GM23338 (cell line): ENCODE data around the gene ETV6. TPM values are rescaled to one million over a fixed set of nuclear protein-coding genes. Genes with fewer than 3 reads are reported as not detected.

ENCODE experiments used
- ATAC-seq: fragments of 200-7000 bp; cut with Tn5 transposase; 3 replicates; pipeline ENCODE4 v1.9.1; 2020
- DNase-seq: peaks from one replicate; pipeline ENCODE4 v3.0.0-alpha.2; 2015; ENCODE audit warnings: low spot score
- H2AFZ ChIP-seq: fragments of 200-600 bp; sonication (generic); 2 replicates; pipeline ENCODE4 v1.8.0; 2016; ENCODE audit warnings: antibody characterized with exemption, mild to moderate bottlenecking, moderate library complexity
- H3F3A ChIP-seq: fragments of 200-600 bp; sonication (generic); replicated peaks from 2 replicates; pipeline ENCODE4 v1.8.0; 2017; ENCODE audit warnings: antibody characterized with exemption, mixed run types, low read depth
- H3K27ac ChIP-seq: fragments of 200-600 bp; sonication (generic); 2 replicates; pipeline ENCODE4 v1.6.1; 2016; ENCODE audit warnings: low read depth
- H3K27me3 ChIP-seq: fragments of 200-600 bp; sonication (generic); 2 replicates; pipeline ENCODE4 v1.8.0; 2016; ENCODE audit warnings: mild to moderate bottlenecking, mixed run types, moderate library complexity; ENCODE audit not compliant: insufficient read depth
- H3K36me3 ChIP-seq: fragments of 200-600 bp; sonication (generic); 2 replicates; pipeline ENCODE4 v1.8.0; 2016; ENCODE audit warnings: mild to moderate bottlenecking; ENCODE audit not compliant: insufficient read depth
- H3K4me1 ChIP-seq: fragments of 200-600 bp; sonication (generic); 2 replicates; pipeline ENCODE4 v1.8.0; 2016; ENCODE audit warnings: mild to moderate bottlenecking, moderate library complexity; ENCODE audit not compliant: insufficient read depth
- H3K4me2 ChIP-seq: fragments of 200-600 bp; sonication (generic); 2 replicates; pipeline ENCODE4 v1.7.1; 2017; ENCODE audit warnings: mixed run types
- H3K4me3 ChIP-seq: fragments of 200-600 bp; sonication (generic); 2 replicates; pipeline ENCODE4 v1.6.1; 2016; ENCODE audit warnings: mixed run types
- H3K79me2 ChIP-seq: fragments of 200-600 bp; sonication (generic); replicated peaks from 2 replicates; pipeline ENCODE4 v1.8.0; 2017; ENCODE audit warnings: mild to moderate bottlenecking; ENCODE audit not compliant: insufficient read depth
- H3K9me2 ChIP-seq: fragments of 200-600 bp; sonication (generic); 2 replicates; pipeline ENCODE4 v1.8.0; 2017; ENCODE audit not compliant: insufficient read depth
- H4K20me1 ChIP-seq: fragments of 200-600 bp; sonication (generic); replicated peaks from 2 replicates; pipeline ENCODE4 v1.8.0; 2017; ENCODE audit warnings: mild to moderate bottlenecking; ENCODE audit not compliant: insufficient read depth
- H3K27ac Mint-ChIP-seq: 2 replicates; pipeline ENCODE4 v1.8.0; 2020; ENCODE audit warnings: inconsistent platforms, mild to moderate bottlenecking, moderate library complexity, mixed read lengths
- H3K27me3 Mint-ChIP-seq: 3 replicates; pipeline ENCODE4 v1.8.0; 2022; ENCODE audit warnings: low read depth, mild to moderate bottlenecking, moderate library complexity, mixed read lengths, inconsistent platforms; ENCODE audit not compliant: insufficient read depth, poor library complexity
- H3K36me3 Mint-ChIP-seq: 3 replicates; pipeline ENCODE4 v1.8.0; 2021; ENCODE audit warnings: low read depth, mild to moderate bottlenecking, inconsistent platforms, moderate library complexity, mixed read lengths
- H3K4me1 Mint-ChIP-seq: 3 replicates; pipeline ENCODE4 v1.8.0; 2020; ENCODE audit warnings: mild to moderate bottlenecking, inconsistent platforms, mixed read lengths
- H3K4me3 Mint-ChIP-seq: 3 replicates; pipeline ENCODE4 v1.8.0; 2021; ENCODE audit warnings: moderate library complexity, mild to moderate bottlenecking, inconsistent platforms, mixed read lengths
- H3K9me3 Mint-ChIP-seq: 3 replicates; pipeline ENCODE4 v1.8.0; 2020; ENCODE audit warnings: moderate library complexity, mild to moderate bottlenecking, inconsistent platforms, mixed read lengths
- CREB1 ChIP-seq: fragments of 250-450 bp; sonication (Bioruptor Pico); IDR thresholded peaks from 2 replicates; pipeline ENCODE4 v1.5.0; 2020; ENCODE audit warnings: low read depth, mild to moderate bottlenecking, moderate library complexity
- CTCF ChIP-seq, 2 experiments: fragments of 200-600 bp in 1 of 2; sonication (generic) in 1 of 2; conservative IDR thresholded peaks; 2 replicates each; pipeline versions ENCODE4 v1.5.1 to v1.6.1; 2016 to 2017; ENCODE audit warnings: antibody characterized with exemption in 2 of 2, low read depth in 2 of 2, mild to moderate bottlenecking in 2 of 2, moderate library complexity in 1 of 2
- ETS1 ChIP-seq: IDR thresholded peaks from 2 replicates; pipeline ENCODE4 v1.6.1; 2016; ENCODE audit warnings: antibody characterized with exemption
- EZH2 ChIP-seq: fragments of 200-600 bp; sonication (generic); IDR thresholded peaks from one replicate; pipeline ENCODE4 v1.8.0; 2017; ENCODE audit warnings: antibody characterized with exemption, mild to moderate bottlenecking, low read depth; ENCODE audit not compliant: unreplicated experiment
- EZH2phosphoT487 ChIP-seq: fragments of 200-600 bp; sonication (generic); IDR thresholded peaks from one replicate; pipeline ENCODE4 v1.8.1; 2018; ENCODE audit warnings: antibody characterized with exemption; ENCODE audit not compliant: unreplicated experiment
- JUNB ChIP-seq: IDR thresholded peaks from one replicate; pipeline ENCODE4 v1.6.1; 2016; ENCODE audit warnings: antibody characterized with exemption; ENCODE audit not compliant: unreplicated experiment
- NANOG ChIP-seq: IDR thresholded peaks from 2 replicates; pipeline ENCODE4 v1.6.1; 2016; ENCODE audit warnings: antibody characterized with exemption, borderline replicate concordance
- POLR2AphosphoS5 ChIP-seq: IDR thresholded peaks from 2 replicates; pipeline ENCODE4 v1.6.1; 2016; ENCODE audit warnings: antibody characterized with exemption, low read depth
- STAT1 ChIP-seq: IDR thresholded peaks from one replicate; pipeline ENCODE4 v1.6.1; 2016; ENCODE audit warnings: antibody characterized with exemption; ENCODE audit not compliant: unreplicated experiment
- ZNF114 ChIP-seq: fragments of 250-450 bp; sonication (Bioruptor Pico); IDR thresholded peaks from 2 replicates; pipeline ENCODE4 v1.5.0; 2020; ENCODE audit warnings: mild to moderate bottlenecking, moderate library complexity
- ZNF331 ChIP-seq: fragments of 250-450 bp; sonication (Bioruptor Pico); IDR thresholded peaks from 2 replicates; pipeline ENCODE4 v1.5.0; 2020; ENCODE audit warnings: low read depth, mild to moderate bottlenecking, moderate library complexity
- polyA plus RNA-seq: library from polyadenylated mRNA; unstranded; fragments of >200 nt; fragmentation: Nextera tagmentation; extraction: Ambion mirVana; gene quantifications from 2 replicates; pipeline ENCODE4 v1.2.1, GENCODE V29; 2016
- total RNA-seq: library from RNA; depleted of rRNA; stranded (reverse); fragments of >200 nt; shearing (Covaris generic); gene quantifications from 2 replicates; pipeline ENCODE4 v1.2.3, GENCODE V29; 2014
- TF ChIP-seq, protein P1 (sequence below): fragments of 250-450 bp; sonication (Bioruptor Pico); IDR thresholded peaks from 2 replicates; pipeline ENCODE4 v1.5.0; 2020; ENCODE audit warnings: mild to moderate bottlenecking, moderate library complexity
- TF ChIP-seq, protein P2 (sequence below): IDR thresholded peaks from one replicate; pipeline ENCODE4 v1.6.1; 2018; ENCODE audit warnings: antibody characterized with exemption; ENCODE audit not compliant: unreplicated experiment

ETV6 gene
- total and polyA plus RNA-seq, 2 experiments from 2014 or later, result 7.5 to 15.1 TPM

DNA sequence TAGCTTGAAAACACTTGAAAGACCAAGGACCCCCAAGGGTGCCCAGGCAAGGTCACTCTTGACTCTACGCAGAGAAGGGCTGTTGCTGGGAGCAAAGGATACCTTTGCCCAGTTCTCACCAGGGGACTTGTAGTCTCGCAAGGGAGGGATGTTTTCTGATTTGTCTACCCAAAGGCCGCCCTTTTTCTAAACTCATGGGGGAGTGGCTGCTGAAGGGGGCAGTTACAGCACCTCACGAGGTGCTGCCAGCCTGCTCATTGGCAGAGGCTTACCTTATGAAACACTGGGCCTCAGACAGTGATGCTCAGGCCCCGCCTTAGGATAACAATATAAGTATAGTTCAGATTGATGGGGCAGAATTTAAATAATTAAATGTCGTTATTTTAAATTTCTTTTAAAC lies 107.0 kb downstream of the ETV6 start:
- Mint-ChIP-seq H3K9me3 (no peaks in the 10 kb centered on the region), H3K27ac (no peak overlapping the region), H3K4me1 (peaks cover 40% of the 10 kb centered on the region), H3K27me3 (peaks cover 3% of the 10 kb centered on the region), H3K4me3 (no peak overlapping the region), H3K36me3 (no peaks in the 10 kb centered on the region)
- Histone ChIP-seq H3K4me3 (no peak overlapping the region), H3K27me3 (no peaks in the 10 kb centered on the region), H3K9me2 (peaks cover 4% of the 10 kb centered on the region; the same call in 1 of the 2 replicates), H3K4me1 (peaks cover 31% of the 10 kb centered on the region), H3K36me3 (no peaks in the 10 kb centered on the region), H3K79me2 (no peaks in the 10 kb centered on the region; the same call in 1 of the 2 replicates), H4K20me1 (no peaks in the 10 kb centered on the region), H2AFZ (no peak overlapping the region), H3K27ac (no peak overlapping the region; the same call in 1 of the 2 replicates), H3K4me2 (no peak overlapping the region), H3F3A (no peaks in the 10 kb centered on the region)
- peak; percentile 12; the same call in 2 of the 3 replicates for ATAC-seq
- no peak for DNase-seq
- TF ChIP-seq, protein P1, sequence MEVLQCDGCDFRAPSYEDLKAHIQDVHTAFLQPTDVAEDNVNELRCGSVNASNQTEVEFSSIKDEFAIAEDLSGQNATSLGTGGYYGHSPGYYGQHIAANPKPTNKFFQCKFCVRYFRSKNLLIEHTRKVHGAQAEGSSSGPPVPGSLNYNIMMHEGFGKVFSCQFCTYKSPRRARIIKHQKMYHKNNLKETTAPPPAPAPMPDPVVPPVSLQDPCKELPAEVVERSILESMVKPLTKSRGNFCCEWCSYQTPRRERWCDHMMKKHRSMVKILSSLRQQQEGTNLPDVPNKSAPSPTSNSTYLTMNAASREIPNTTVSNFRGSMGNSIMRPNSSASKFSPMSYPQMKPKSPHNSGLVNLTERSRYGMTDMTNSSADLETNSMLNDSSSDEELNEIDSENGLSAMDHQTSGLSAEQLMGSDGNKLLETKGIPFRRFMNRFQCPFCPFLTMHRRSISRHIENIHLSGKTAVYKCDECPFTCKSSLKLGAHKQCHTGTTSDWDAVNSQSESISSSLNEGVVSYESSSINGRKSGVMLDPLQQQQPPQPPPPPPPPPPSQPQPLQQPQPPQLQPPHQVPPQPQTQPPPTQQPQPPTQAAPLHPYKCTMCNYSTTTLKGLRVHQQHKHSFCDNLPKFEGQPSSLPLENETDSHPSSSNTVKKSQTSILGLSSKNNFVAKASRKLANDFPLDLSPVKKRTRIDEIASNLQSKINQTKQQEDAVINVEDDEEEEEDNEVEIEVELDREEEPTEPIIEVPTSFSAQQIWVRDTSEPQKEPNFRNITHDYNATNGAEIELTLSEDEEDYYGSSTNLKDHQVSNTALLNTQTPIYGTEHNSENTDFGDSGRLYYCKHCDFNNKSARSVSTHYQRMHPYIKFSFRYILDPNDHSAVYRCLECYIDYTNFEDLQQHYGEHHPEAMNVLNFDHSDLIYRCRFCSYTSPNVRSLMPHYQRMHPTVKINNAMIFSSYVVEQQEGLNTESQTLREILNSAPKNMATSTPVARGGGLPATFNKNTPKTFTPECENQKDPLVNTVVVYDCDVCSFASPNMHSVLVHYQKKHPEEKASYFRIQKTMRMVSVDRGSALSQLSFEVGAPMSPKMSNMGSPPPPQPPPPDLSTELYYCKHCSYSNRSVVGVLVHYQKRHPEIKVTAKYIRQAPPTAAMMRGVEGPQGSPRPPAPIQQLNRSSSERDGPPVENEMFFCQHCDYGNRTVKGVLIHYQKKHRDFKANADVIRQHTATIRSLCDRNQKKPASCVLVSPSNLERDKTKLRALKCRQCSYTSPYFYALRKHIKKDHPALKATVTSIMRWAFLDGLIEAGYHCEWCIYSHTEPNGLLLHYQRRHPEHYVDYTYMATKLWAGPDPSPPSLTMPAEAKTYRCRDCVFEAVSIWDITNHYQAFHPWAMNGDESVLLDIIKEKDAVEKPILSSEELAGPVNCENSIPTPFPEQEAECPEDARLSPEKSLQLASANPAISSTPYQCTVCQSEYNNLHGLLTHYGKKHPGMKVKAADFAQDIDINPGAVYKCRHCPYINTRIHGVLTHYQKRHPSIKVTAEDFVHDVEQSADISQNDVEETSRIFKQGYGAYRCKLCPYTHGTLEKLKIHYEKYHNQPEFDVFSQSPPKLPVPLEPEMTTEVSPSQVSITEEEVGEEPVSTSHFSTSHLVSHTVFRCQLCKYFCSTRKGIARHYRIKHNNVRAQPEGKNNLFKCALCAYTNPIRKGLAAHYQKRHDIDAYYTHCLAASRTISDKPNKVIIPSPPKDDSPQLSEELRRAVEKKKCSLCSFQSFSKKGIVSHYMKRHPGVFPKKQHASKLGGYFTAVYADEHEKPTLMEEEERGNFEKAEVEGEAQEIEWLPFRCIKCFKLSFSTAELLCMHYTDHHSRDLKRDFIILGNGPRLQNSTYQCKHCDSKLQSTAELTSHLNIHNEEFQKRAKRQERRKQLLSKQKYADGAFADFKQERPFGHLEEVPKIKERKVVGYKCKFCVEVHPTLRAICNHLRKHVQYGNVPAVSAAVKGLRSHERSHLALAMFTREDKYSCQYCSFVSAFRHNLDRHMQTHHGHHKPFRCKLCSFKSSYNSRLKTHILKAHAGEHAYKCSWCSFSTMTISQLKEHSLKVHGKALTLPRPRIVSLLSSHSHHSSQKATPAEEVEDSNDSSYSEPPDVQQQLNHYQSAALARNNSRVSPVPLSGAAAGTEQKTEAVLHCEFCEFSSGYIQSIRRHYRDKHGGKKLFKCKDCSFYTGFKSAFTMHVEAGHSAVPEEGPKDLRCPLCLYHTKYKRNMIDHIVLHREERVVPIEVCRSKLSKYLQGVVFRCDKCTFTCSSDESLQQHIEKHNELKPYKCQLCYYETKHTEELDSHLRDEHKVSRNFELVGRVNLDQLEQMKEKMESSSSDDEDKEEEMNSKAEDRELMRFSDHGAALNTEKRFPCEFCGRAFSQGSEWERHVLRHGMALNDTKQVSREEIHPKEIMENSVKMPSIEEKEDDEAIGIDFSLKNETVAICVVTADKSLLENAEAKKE, result no peak
- TF ChIP-seq ETS1 (no peak), POLR2AphosphoS5 (no peak), NANOG (no peak), EZH2phosphoT487 (no peak), ZNF114 (CRISPR knock-in tag) (no peak), CREB1 (no peak), EZH2 (no peak), ZNF331 (no peak), STAT1 (no peak), JUNB (no peak), CTCF (conservative IDR thresholded peaks at IDR 0.05; ENCODE audit: low read depth in 2 of 2) (no peak)
- TF ChIP-seq, protein P2, sequence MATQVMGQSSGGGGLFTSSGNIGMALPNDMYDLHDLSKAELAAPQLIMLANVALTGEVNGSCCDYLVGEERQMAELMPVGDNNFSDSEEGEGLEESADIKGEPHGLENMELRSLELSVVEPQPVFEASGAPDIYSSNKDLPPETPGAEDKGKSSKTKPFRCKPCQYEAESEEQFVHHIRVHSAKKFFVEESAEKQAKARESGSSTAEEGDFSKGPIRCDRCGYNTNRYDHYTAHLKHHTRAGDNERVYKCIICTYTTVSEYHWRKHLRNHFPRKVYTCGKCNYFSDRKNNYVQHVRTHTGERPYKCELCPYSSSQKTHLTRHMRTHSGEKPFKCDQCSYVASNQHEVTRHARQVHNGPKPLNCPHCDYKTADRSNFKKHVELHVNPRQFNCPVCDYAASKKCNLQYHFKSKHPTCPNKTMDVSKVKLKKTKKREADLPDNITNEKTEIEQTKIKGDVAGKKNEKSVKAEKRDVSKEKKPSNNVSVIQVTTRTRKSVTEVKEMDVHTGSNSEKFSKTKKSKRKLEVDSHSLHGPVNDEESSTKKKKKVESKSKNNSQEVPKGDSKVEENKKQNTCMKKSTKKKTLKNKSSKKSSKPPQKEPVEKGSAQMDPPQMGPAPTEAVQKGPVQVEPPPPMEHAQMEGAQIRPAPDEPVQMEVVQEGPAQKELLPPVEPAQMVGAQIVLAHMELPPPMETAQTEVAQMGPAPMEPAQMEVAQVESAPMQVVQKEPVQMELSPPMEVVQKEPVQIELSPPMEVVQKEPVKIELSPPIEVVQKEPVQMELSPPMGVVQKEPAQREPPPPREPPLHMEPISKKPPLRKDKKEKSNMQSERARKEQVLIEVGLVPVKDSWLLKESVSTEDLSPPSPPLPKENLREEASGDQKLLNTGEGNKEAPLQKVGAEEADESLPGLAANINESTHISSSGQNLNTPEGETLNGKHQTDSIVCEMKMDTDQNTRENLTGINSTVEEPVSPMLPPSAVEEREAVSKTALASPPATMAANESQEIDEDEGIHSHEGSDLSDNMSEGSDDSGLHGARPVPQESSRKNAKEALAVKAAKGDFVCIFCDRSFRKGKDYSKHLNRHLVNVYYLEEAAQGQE, result no peak
